DMS153 (cell line): ENCODE results near the gene FAM162A.

Experiments used
- DNase-seq: peaks from one replicate; lab custom pipeline; 2025; lab: John Stamatoyannopoulos, UW

FAM162A gene

GRCh38 chr3:122389197-122389596 lies 5.2 kb downstream of the FAM162A start:
- DNase-seq, result no peak

- no peak for DNase-seq
Observed at GRCh38 chr3:122389892-122390291, 5.9 kb downstream of the FAM162A start.

DNA sequence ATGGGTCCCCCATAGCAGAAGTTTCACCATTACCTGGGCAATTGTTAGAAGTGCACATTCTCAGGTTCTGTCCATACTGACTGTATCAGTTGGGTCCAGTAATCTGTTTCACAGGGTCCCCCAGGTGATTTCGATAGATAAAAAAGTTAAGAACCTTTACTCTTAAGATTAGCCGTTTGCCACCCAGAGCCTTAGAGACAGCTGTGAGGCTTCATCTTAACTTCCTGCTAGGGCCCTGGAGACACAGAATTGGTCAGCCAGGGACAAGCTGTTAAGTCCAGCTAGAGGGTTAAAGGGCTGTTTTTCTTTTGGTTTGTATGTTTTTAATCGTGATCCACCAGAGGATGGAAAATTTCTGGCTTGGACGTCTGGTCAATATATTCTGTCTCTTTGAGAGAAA lies 6.7 kb downstream of the FAM162A start:
- DNase-seq, result no peak

GRCh38 chr3:122391681-122392446 lies 7.9 kb downstream of the FAM162A start:
- DNase-seq, result no peak

DNA sequence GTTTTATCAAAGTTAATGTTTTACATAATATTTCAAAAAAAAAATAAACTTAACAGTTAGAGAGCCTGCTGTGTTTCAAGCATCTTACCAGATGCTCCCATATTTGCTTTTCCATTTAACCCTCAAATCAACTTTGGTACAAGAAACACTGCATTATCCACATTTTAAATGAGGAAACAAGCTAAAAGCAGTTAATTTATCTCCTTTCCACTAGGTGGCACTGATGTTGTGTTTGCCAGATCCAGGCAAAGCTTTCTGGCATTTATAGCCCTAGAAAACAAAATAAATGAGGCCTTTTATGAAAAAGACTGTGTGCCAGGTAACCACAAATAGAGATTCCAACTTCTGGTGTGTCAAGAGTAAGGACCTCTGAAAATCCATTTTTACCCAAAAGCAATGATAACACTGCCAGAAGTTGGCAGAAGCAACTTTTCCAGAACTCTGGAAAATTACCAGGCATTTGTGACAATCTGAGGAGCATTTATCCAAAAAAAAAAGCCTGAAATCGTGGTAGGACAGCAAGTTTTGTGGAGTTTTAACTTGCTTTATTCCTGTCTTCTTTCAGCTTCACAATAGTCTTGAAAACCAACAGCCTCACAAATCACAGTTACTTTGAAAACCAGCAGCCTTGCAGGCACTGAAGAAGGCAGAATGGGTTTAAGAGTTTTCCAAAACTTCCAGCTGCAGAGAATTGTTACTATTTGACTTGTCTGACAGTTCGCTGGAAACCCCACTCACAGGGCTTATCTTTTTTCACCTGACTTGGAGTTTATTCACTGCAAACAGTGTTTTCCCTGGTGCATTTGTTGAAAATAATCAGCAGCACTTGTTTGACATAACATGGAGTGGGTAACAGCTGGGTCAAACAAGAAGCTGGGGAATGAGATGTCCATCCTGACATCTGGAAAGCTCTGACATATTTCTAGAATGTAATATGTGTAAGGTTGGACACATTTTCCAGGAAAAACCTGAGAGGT lies 9.2 kb downstream of the FAM162A start:
- DNase-seq, result peak; percentile 16

DNA sequence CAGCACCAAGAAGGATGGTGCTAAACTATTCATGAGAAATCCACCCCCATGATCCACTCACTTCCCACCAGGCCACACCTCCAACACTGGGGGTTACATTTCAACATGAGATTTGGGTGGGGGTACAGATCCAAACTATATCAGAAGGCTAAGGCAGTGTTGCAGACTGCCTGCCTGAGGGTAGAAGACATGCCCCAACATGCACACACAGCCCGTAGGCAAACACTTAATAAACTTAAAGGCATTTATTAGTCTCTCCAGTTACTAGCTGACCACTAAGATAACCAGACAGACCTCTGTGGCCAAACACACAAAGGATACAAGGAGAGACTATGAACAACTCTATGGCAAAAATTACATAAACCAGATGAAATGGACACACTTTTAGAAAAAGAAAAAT lies 10.2 kb downstream of the FAM162A start:
- DNase-seq, result no peak

DNA sequence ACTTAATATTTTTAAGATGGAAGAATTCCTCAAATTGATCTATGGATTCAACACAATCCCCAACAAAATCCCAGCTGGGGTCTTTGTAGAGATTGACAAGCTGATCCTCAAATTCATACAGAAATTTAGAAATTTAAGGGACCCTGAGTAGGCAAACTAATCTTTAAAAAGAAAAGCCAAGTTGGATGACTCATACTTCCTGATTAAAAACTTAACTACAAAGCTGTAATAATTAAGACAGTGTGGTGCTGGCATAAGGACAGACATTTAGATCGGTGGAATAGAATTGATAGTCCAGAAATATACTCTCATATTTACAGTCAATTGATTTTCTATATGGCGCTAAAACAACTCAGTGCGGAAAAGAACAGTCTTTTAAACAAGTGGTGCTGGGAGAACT lies 11.6 kb downstream of the FAM162A start:
- no peak for DNase-seq

DNA sequence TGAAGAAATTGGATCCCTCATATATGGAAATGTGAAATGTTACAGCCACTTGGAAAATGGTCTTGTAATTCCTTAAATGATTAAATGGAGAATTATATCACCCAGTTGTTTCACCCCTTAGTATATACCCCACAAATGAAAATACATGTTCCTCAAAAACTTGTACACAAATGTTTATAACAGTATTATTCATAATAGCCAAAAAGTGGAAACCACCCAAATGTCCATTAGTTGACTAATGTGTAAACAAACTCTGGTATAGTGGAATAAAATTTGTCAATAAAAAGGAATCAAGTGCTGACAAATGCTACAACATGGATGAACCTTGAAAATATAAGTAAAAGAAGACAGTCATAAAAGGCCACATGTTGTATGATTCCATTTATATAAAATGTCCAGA lies 12.5 kb downstream of the FAM162A start:
- DNase-seq, result no peak

DNA sequence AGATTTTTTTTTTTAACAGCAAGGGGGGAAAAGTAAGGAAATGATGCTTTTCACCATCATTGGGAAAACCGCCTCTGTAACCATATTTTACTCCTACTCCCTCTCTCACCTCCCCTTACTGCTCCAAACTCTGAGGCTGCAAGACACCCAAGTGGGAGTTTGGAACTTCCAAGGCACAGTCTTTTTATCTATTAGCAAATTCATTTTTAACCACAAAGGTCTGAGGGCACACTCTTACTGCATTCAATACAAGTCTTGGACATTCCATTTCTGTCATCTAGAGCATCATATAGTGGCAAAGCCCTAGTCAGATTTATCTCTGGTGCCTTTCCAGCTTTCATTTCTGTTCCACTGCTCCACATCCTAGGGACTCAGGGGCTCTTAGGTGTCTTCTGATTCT lies 13.2 kb downstream of the FAM162A start:
- no peak for DNase-seq

- DNase-seq, result no peak
Observed at GRCh38 chr3:122398920-122399319, 14.9 kb downstream of the FAM162A start.

DNA sequence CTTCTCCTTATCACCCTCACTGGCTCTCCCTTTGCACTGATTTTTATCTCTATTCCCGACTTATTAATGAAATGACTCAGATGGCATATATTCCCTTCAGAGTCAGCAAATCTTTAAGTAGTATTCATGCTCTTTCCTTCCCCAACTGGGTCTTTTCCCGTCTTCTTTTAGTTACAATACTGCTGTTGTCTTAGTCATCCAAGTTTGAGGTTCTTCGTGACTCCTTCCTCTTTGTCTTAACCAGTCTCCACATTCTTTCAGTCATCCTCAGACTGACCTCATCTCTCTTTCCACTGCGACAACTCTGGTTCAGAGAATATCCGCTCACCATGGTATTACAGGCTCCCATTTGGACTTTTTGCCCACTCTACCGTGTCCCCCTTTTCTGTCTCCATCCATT lies 19.5 kb downstream of the FAM162A start:
- no peak for DNase-seq

DNA sequence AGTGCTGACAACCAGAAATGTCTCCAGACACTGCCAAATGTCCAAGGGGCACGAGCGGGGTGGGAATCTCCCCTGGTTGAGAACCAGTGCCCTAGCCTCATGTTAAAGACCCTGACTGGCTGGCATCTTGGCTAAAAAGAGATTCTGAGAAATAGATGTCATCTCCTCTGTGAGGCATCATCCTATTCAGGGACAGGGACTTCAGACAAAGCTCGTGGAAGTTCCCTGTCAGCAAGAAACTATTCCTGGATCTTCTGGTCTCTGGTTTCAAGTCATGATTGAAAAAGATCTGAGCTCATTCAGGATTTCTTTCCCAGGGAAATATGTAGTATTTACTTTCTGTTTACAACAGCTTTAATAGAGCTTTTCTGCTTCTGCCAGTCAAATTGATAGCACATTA lies 21.0 kb downstream of the FAM162A start:
- no peak for DNase-seq

- no peak for DNase-seq
Observed at GRCh38 chr3:122406198-122406597, 22.2 kb downstream of the FAM162A start.

- DNase-seq, result no peak
Observed at GRCh38 chr3:122407946-122408345, 24.0 kb downstream of the FAM162A start.

- DNase-seq, result no peak
Observed at GRCh38 chr3:122409446-122409845, 25.5 kb downstream of the FAM162A start.

- DNase-seq, result no peak
Observed at GRCh38 chr3:122410111-122410510, 26.1 kb downstream of the FAM162A start.

DNA sequence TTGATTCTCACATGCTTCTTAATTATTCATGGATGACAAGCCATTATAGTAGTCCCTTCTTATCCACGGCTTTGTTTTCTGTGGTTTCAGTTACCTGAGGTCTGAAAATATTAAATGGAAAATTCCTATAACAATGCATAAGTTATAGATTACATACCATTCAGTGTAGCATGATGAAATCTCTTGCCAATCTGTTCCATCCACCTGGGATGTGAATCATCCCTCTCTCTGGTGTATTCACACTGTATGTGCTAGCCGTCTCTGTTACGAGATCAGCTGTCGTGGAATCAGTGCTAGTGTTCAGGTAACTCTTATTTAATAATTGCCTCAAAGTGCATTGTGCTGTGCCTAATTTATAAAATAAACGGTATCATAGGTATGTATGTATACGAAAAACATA lies 26.7 kb downstream of the FAM162A start:
- DNase-seq, result no peak

GRCh38 chr3:122414391-122414790 lies 30.4 kb downstream of the FAM162A start:
- DNase-seq, result no peak

DNA sequence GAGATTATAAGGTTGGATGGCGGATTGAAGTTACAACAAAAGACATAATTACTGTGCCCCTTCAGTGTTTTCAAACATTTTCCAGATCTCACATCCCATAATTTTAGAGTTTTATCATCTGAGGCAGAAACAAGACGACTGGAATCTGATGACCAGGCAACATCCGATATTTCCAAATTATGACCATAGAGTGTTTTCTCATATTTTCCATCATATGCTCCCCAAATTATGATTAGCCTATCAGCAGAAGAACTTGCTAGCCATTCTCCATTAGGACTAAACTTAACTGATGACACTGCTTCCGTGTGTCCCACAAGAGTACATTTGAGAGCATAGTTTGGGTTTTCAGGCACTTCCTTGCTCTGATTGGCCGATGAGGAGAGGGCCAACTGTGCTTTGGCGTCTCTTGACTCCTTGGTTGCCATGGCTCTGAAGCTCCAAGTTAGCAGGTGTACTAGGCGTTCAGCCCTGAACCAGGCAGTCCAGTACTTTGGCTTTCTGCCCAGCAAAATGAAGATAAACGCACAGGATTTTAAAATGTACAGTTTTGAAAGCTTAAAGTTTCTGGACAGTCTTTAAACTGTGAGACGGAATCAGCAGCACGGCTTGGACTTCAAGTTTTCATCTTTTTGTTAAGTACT lies 31.2 kb downstream of the FAM162A start:
- no peak for DNase-seq

- DNase-seq, result no peak
Observed at GRCh38 chr3:122415762-122416654, 32.0 kb downstream of the FAM162A start, which contains the start of gene WDR5B. WDR5B (minus strand) TSS chr3:122416062; CDS start chr3:122415528, 534 bp downstream.

GRCh38 chr3:122416966-122417365 lies 33.0 kb downstream of the FAM162A start:
- DNase-seq, result no peak
